Activated naive CD8-positive, alpha-beta T cell treated with anti-CD3 and anti-CD28 coated beads, Interleukin-2, amount 50 U/mL, for 24 hours (primary cell): ENCODE results near the gene LRP11.
A peak's percentile ranks its signal among the peaks of the same experiment; 100 is the strongest.
"Not testable (repeated sequence)": the region's sequence is repeated elsewhere in the genome, so short reads cannot be mapped to it uniquely, and the experiment has no call there.

Experiments
- ATAC-seq: fragments of 150-1000 bp; cut with Tn5 transposase; one replicate; pipeline ENCODE4 v1.10.0; 2021
- DNase-seq: peaks from one replicate; pipeline ENCODE4 v3.0.0; 2021
- H3K27ac Mint-ChIP-seq: one replicate; pipeline ENCODE4 v1.8.0; 2021; ENCODE audit warnings: mild to moderate bottlenecking, mixed read lengths
- H3K27me3 Mint-ChIP-seq: one replicate; pipeline ENCODE4 v1.8.0; 2021; ENCODE audit warnings: mixed read lengths
- H3K36me3 Mint-ChIP-seq: one replicate; pipeline ENCODE4 v1.8.0; 2021; ENCODE audit warnings: low read depth, mixed read lengths
- H3K4me1 Mint-ChIP-seq: one replicate; pipeline ENCODE4 v1.8.0; 2021; ENCODE audit warnings: mixed read lengths
- H3K4me3 Mint-ChIP-seq: one replicate; pipeline ENCODE4 v1.8.0; 2021; ENCODE audit warnings: mild to moderate bottlenecking, moderate library complexity, mixed read lengths
- H3K9me3 Mint-ChIP-seq: one replicate; pipeline ENCODE4 v1.8.0; 2021; ENCODE audit warnings: mixed read lengths

Gene LRP11, protein sequence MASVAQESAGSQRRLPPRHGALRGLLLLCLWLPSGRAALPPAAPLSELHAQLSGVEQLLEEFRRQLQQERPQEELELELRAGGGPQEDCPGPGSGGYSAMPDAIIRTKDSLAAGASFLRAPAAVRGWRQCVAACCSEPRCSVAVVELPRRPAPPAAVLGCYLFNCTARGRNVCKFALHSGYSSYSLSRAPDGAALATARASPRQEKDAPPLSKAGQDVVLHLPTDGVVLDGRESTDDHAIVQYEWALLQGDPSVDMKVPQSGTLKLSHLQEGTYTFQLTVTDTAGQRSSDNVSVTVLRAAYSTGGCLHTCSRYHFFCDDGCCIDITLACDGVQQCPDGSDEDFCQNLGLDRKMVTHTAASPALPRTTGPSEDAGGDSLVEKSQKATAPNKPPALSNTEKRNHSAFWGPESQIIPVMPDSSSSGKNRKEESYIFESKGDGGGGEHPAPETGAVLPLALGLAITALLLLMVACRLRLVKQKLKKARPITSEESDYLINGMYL

DNA sequence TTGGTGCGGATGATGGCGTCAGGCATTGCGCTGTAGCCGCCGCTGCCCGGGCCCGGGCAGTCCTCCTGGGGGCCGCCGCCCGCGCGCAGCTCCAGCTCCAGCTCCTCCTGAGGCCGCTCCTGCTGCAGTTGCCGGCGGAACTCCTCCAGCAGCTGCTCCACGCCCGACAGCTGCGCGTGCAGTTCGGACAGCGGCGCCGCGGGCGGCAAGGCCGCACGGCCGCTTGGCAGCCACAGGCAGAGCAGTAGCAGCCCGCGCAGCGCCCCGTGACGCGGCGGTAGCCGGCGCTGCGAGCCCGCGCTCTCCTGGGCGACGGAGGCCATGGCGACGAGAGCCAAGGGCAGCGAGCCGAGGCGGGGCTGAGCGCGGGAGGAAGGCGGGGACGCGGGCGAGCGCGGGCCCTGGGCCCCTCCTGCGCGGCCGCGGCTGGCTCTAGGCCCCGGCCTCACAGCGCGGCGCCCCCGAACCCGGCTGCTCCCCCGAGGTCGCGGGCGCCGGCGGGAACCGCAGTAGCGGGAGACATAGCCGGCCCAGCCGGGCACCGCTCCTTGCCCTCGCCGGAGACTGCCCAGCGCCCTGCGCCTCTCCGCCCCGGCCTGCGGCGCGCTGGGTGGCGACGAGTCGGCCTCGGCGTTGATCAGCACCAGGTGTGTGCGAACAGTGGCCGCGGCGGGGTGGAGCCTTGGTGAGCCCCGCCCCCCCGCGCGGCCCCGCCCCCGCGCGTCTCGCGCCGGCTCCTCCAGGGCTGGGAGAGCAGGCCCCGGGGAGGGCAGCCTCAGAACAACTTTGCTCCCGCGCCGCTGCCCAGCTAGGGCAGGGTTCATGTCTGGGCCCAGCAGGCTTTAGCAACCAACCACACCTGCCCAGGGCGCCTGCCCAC lies at the start of gene LRP11:
LRP11 (minus strand) TSS at position 662 of the 880 bp plus-strand sequence; CDS start at position 323, 339 bp downstream.
- Mint-ChIP-seq H3K27me3 (peaks cover 29% of the 10 kb centered on the region), H3K27ac (no peak within 1 kb of the TSS)

DNA sequence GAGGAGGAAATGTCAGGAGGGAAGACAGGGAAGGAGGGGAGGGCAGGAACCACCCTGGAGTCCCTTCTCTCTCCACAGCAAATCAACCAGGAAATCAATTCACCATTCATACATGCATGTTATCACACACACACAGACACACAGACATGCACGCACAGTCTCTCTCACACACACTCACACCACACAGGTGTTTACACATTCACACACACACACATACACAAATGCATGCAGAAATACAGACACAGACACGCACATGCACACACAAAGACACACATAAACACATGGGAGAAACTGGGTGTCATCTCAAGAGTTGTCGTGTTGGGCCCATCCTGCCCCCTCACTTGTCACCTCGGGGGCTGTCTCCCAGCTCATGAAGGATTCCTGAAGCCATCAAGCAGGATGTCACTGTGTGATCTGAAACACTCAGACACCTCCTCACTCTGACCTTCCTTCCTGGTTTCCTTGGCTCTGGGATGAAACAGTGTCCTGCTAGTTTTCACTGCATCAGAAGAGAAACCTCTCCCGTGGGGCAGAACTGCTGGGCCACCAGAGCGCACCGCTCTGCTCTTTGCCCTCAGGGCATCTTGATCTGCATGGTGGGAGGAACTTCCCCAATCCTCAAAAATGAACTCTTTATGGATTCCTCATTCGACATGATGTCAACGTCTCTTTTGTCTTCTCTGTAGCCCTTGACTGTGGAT lies 49.5 kb upstream of the LRP11 start:
- Mint-ChIP-seq H3K4me3 (no peak overlapping the region), H3K9me3 (peaks cover 7% of the 10 kb centered on the region), H3K27me3 (peaks cover 24% of the 10 kb centered on the region), H3K36me3 (peaks cover under 1% of the 10 kb centered on the region), H3K4me1 (peaks cover 4% of the 10 kb centered on the region), H3K27ac (no peak overlapping the region)
- no peak for ATAC-seq
- DNase-seq: no peak

More for the DNA sequence above, at the start of gene LRP11:
- Mint-ChIP-seq H3K36me3 (no peaks in the 10 kb centered on the region), H3K4me3 (peak within 1 kb of the TSS; percentile 79), H3K9me3 (no peaks in the 10 kb centered on the region), H3K4me1 (peaks cover 9% of the 10 kb centered on the region)
- ATAC-seq (peak; percentile 92), DNase-seq (peak; percentile 82)

DNA sequence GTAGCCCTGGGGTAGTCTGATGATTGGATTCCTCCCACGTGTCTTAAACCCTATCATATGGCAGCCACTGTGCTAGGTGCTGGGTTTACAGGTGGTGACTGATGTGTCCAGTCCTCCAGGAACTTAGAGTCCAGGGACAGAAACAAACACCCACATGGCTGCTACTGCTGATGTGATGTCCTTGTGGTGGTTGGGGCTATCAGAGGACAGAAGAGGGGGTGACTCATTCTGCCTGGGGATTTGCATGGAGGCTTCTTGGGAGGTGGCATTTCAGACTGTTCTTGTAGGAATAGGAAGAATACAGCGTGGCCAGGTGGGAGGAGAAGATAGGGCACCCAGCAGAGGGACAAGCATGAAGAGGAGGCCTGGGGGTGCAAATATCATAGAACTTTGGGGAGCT lies 48.9 kb upstream of the LRP11 start:
- no peak overlapping the region for H3K4me3 Mint-ChIP-seq
- H3K4me1 Mint-ChIP-seq: peaks cover 4% of the 10 kb centered on the region
- peaks cover 11% of the 10 kb centered on the region for H3K9me3 Mint-ChIP-seq
- no peak overlapping the region for H3K27ac Mint-ChIP-seq
- DNase-seq (no peak), ATAC-seq (no peak)
- H3K27me3 Mint-ChIP-seq: peaks cover 22% of the 10 kb centered on the region
- peaks cover 5% of the 10 kb centered on the region for H3K36me3 Mint-ChIP-seq

DNA sequence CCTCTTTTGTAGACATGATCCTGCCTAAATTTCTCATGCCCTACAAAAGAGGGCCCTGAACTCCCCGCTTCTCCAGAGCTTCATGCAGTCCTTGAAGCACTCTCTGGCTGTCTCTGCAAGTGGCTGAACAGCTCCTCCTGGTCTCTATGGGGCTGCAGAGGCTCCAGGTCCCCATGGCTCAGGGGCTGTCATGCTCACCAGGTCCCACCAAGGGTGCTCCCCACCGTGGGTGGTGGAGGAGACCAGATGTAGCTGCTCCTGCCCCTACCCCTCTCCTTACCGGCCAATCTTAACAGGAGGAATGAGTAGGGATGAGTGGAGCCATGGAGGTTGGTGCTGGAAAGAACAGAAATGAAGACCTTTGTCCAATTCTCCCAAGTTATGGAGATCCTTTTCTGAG lies 48.5 kb upstream of the LRP11 start:
- H3K4me1 Mint-ChIP-seq, DNase-seq, H3K36me3 Mint-ChIP-seq, H3K4me3 Mint-ChIP-seq, ATAC-seq, H3K27ac Mint-ChIP-seq: not testable (repeated sequence)
- peaks cover 15% of the 10 kb centered on the region for H3K9me3 Mint-ChIP-seq
- peaks cover 24% of the 10 kb centered on the region for H3K27me3 Mint-ChIP-seq

DNA sequence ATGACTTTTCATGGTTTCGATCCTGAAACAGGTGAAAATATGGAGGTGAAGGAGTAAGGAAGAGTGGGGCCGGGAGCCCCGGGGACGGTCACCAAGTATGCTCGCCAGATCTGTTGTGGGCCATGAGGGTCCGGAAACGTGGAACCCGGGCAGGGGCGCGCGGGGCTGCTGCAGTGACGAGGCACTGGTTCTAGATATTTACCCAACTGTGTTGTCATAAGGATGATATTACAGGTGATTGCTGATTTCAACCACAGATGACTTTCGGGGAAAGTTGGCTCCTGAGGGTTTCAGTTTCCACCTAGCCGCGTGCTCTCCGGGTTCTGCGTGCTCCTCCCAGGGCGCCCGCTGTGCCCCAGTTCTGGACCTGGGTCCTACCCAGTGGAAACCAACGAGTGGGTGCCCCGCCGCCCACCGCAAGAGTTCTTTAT lies 46.6 kb upstream of the LRP11 start:
- H3K4me1 Mint-ChIP-seq: no peaks in the 10 kb centered on the region
- no peak overlapping the region for H3K27ac Mint-ChIP-seq
- DNase-seq (no peak), ATAC-seq (no peak)
- peaks cover 24% of the 10 kb centered on the region for H3K27me3 Mint-ChIP-seq
- H3K4me3 Mint-ChIP-seq: no peak overlapping the region
- peaks cover 6% of the 10 kb centered on the region for H3K36me3 Mint-ChIP-seq
- peaks cover 17% of the 10 kb centered on the region for H3K9me3 Mint-ChIP-seq

DNA sequence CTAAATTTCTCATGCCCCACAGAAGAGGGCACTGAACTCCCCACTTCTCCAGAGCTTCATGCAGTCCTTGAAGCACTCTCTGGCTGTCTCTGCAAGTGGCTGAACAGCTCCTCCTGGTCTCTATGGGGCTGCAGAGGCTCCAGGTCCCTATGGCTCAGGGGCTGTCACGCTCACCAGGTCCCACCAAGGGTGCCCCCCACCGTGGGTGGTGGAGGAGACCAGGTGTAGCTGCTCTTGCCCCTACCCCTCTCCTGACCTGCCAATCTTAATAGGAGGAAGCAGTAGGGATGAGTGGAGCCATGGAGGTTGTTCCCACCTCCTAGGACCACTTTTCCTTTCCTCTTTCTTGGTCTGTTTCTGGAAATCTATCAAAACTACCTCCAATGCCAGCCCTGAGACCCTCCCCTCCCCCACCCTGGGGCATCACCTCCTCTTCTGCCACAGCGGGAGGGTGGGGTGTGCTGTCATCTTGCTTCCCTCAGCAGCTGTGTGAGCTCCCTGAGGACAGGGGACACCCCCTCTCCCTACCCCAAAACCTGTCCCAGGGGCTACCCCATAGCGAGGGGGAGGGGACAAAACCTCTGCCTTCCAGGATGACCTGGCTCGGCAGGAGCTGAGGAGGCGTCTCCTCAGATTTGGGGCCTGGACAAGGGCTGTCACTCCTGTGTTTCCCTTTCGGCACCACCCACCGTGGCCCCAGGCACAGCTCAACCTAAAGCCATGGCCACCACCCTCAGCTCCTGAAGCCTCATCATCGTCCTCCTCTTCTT lies 45.7 kb upstream of the LRP11 start:
- H3K27ac Mint-ChIP-seq: no peak overlapping the region
- H3K27me3 Mint-ChIP-seq: peaks cover 24% of the 10 kb centered on the region
- H3K9me3 Mint-ChIP-seq: peaks cover 17% of the 10 kb centered on the region
- H3K4me1 Mint-ChIP-seq: no peaks in the 10 kb centered on the region
- DNase-seq (no peak), ATAC-seq (no peak)
- H3K4me3 Mint-ChIP-seq: no peak overlapping the region
- H3K36me3 Mint-ChIP-seq: peaks cover 6% of the 10 kb centered on the region

DNA sequence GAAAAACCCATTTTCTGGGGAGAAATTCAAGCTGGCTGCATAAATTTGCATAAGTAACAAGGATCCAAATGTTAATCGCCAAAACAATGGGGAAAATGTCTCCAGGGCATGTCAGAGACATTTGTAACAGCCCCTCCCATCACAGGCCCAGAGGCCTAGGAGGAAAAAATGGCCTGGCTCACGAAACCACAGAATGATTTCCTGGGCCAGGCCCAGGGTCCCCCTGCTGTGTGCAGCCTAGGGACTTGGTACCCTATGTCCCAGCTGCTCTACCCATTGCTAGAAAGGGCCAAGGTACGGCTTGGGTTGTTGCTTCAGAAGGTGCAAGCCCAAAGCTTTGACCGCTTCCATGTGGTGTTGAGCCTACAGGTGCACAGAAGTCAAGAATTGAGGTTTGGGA lies 44.3 kb upstream of the LRP11 start:
- ATAC-seq, H3K4me1 Mint-ChIP-seq, H3K4me3 Mint-ChIP-seq, H3K27ac Mint-ChIP-seq, H3K36me3 Mint-ChIP-seq, DNase-seq: not testable (repeated sequence)
- Mint-ChIP-seq H3K27me3 (peaks cover 18% of the 10 kb centered on the region), H3K9me3 (peaks cover 17% of the 10 kb centered on the region)

DNA sequence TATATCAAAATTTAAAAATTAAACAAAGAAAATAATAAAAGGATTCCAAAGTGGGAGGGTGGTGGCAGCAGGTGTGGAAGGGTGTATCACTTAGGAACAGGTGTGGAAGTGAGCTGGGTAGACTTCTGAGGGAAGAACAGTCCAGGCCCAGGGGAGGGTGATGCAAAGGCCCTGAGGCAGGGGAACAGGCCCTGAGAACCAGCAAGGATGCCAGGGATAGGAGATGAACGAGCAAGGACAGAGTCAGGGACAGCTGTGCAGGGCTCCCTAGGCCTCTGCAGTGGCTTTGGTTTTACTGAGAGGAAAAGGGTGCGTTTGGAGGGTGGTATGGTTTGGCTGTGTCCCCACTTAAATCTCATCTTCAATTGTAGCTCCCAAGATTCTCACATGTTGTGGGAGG lies 43.2 kb upstream of the LRP11 start:
- peaks cover 6% of the 10 kb centered on the region for H3K36me3 Mint-ChIP-seq
- H3K27me3 Mint-ChIP-seq: peaks cover 13% of the 10 kb centered on the region
- H3K4me1 Mint-ChIP-seq: no peaks in the 10 kb centered on the region
- H3K4me3 Mint-ChIP-seq: no peak overlapping the region
- H3K9me3 Mint-ChIP-seq: peaks cover 17% of the 10 kb centered on the region
- ATAC-seq: no peak
- no peak overlapping the region for H3K27ac Mint-ChIP-seq
- DNase-seq: no peak

DNA sequence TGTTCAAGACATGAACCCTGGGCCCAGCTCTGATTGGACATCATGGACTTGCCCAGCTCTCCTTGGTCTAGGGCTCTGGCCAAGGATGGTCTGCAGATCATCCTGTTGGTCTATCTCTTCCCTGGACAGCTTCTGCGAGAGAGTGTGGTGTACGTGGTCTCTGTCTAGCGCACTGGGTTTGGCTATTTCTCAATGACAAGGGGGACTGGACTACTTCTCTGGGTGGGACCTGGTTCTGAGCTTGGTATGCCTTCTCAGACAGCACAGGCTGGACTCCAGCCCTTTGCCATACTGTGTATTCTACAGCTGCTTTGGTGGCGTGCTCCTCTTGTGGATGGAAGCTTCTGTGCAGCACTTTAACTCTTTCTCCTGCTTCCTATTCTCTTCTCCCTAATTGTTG lies 42.2 kb upstream of the LRP11 start:
- Mint-ChIP-seq H3K27me3 (peaks cover 10% of the 10 kb centered on the region), H3K4me3 (no peak overlapping the region), H3K27ac (no peak overlapping the region), H3K9me3 (peaks cover 17% of the 10 kb centered on the region), H3K4me1 (no peaks in the 10 kb centered on the region), H3K36me3 (peaks cover 6% of the 10 kb centered on the region)
- DNase-seq (no peak), ATAC-seq (no peak)

DNA sequence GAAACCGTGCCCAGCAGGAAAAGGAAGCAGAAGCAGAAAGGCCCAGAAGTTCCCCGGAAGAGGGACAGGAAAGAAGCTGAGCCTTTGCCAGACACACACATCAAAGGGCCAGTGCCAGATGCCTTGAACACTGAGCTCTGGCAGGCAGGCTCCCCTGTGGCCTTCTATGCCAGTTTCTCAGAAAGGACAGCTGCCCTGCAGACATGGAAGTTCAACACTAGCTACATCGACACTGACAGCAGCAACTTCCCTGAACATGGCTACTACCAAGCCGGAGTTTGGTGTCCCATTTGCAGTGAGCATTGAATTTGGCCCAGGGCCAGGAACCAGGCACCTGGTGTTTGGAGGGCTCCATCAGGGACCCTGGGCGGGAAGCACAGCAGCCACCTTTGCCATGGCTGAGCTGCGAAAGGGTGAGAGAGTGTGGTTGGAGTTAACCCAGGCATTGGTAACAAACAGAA lies 41.8 kb upstream of the LRP11 start:
- peaks cover 8% of the 10 kb centered on the region for H3K27me3 Mint-ChIP-seq
- peaks cover 6% of the 10 kb centered on the region for H3K36me3 Mint-ChIP-seq
- no peaks in the 10 kb centered on the region for H3K4me1 Mint-ChIP-seq
- ATAC-seq (no peak), DNase-seq (no peak)
- no peak overlapping the region for H3K27ac Mint-ChIP-seq
- H3K4me3 Mint-ChIP-seq: no peak overlapping the region
- peaks cover 17% of the 10 kb centered on the region for H3K9me3 Mint-ChIP-seq

DNA sequence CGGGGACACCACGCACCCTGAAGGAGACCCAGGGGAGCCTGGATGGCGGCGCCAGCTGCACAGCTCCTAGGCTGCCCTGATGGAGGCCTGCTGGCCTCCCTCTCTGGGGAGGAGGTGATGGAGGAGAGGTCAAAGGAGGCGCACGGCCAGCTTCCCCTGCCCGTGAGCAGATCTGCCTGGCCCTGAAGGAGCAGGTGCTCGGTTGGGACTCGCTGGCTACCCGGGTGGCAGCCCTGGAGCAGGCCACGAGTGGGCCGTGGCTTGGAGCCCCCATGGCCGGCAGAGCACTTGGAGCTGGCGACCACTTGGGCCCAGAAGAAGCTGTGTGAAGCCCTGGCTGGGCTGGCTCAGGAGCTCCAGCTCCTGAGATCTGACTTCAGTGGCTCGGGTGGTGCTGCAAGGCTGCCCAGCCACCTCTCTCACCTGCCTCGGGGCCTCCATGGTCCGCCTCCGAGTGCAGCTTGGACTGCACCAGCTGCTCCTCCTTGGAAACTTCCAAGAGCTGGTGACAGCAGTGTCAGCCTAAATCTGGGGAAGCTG lies 41.3 kb upstream of the LRP11 start:
- no peak for ATAC-seq
- no peaks in the 10 kb centered on the region for H3K4me1 Mint-ChIP-seq

DNA sequence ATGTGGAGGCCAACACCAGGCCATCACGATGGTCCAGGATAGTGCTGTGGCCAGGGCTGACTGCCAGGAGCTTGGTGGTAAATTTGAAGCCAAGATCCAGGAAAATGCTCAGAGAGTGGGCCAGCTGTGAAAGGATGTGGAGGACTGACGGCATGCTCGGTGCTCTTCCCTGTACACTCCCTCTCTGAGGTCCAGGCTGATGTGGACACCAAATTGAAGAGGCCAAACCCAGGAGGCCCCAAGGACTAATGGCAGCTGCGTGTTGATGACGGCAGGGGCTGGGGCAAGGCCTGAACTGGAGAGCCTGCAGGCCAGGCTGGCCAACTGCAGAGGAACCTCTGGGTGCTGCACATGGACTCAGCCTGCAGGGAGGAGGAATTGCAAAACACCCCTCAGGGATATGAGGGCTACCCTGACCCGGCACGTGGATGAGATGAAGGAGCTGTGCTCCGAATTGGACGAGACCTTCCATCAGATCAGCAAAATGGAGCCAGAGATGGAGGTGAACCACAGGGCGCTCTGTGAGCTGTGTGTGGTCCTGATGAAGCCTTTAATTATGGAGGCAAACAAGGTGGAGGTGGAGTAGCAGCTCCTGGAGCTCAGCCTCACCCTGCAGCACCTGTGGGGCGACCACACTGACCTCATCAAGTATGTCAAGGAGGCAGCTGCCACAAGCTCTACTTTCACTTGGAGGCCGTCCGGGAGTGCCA lies 40.7 kb upstream of the LRP11 start:
- Mint-ChIP-seq H3K9me3 (peaks cover 17% of the 10 kb centered on the region), H3K36me3 (peaks cover 6% of the 10 kb centered on the region), H3K4me1 (no peaks in the 10 kb centered on the region), H3K27me3 (peaks cover 2% of the 10 kb centered on the region), H3K27ac (no peak overlapping the region), H3K4me3 (no peak overlapping the region)
- no peak for DNase-seq
- ATAC-seq: no peak

More for the DNA sequence above, 41.3 kb upstream of the LRP11 start:
- DNase-seq: no peak
- Mint-ChIP-seq H3K27me3 (peaks cover 5% of the 10 kb centered on the region), H3K27ac (no peak overlapping the region), H3K4me3 (no peak overlapping the region), H3K9me3 (peaks cover 17% of the 10 kb centered on the region), H3K36me3 (peaks cover 6% of the 10 kb centered on the region)
